Hepatocyte (in vitro differentiated cells): ENCODE measurements around the gene SRC. TPM values are rescaled to one million over a fixed set of nuclear protein-coding genes. Genes with fewer than 3 reads are reported as not detected.

Experiments
- DNase-seq: peaks from one replicate; pipeline ENCODE4 v3.0.0-alpha.2; 2016; ENCODE audit warnings: low spot score
- H2AFZ ChIP-seq: fragments of 200-600 bp; sonication (generic); 2 replicates; pipeline ENCODE4 v1.6.0; 2016; ENCODE audit warnings: antibody characterized with exemption, mild to moderate bottlenecking
- H3K27ac ChIP-seq: fragments of 200-600 bp; sonication (generic); 2 replicates; pipeline ENCODE4 v1.5.1; 2016; ENCODE audit warnings: mild to moderate bottlenecking
- H3K27me3 ChIP-seq: fragments of 200-600 bp; sonication (generic); 2 replicates; pipeline ENCODE4 v1.6.1; 2016
- H3K36me3 ChIP-seq: fragments of 200-600 bp; sonication (generic); replicated peaks from 2 replicates; pipeline ENCODE4 v1.5.1; 2016; ENCODE audit warnings: low read depth; ENCODE audit not compliant: insufficient read depth
- H3K4me1 ChIP-seq: fragments of 200-600 bp; sonication (generic); 2 replicates; pipeline ENCODE4 v1.5.1; 2016; ENCODE audit warnings: mild to moderate bottlenecking, moderate library complexity; ENCODE audit not compliant: insufficient read depth
- H3K4me2 ChIP-seq: fragments of 200-600 bp; sonication (generic); 2 replicates; pipeline ENCODE4 v1.6.0; 2016
- H3K4me3 ChIP-seq: fragments of 200-600 bp; sonication (generic); 2 replicates; pipeline ENCODE4 v1.5.1; 2016; ENCODE audit warnings: mild to moderate bottlenecking
- H3K79me2 ChIP-seq: fragments of 200-600 bp; sonication (generic); 2 replicates; pipeline ENCODE4 v1.6.0; 2017; ENCODE audit warnings: mild to moderate bottlenecking
- H3K9me2 ChIP-seq: fragments of 200-600 bp; sonication (generic); replicated peaks from 2 replicates; pipeline ENCODE4 v1.6.0; 2017; ENCODE audit warnings: mild to moderate bottlenecking; ENCODE audit not compliant: insufficient read depth
- H3K9me3 ChIP-seq: fragments of 200-600 bp; sonication (generic); 2 replicates; pipeline ENCODE4 v1.5.1; 2016; ENCODE audit warnings: low read depth, mild to moderate bottlenecking
- H4K20me1 ChIP-seq: fragments of 200-600 bp; sonication (generic); 2 replicates; pipeline ENCODE4 v1.6.0; 2016; ENCODE audit warnings: mild to moderate bottlenecking; ENCODE audit not compliant: insufficient read depth, poor library complexity, severe bottlenecking
- EZH2 ChIP-seq: fragments of 200-600 bp; sonication (generic); IDR thresholded peaks from 2 replicates; pipeline ENCODE4 v1.6.1; 2016; ENCODE audit warnings: antibody characterized with exemption, mild to moderate bottlenecking, borderline replicate concordance
- EZH2phosphoT487 ChIP-seq: fragments of 200-600 bp; sonication (generic); IDR thresholded peaks from one replicate; pipeline ENCODE4 v1.6.1; 2018; ENCODE audit warnings: antibody characterized with exemption, mild to moderate bottlenecking, low read depth, moderate library complexity; ENCODE audit not compliant: unreplicated experiment, severe bottlenecking
- WGBS: methylation state at CpG from one replicate; pipeline ENCODE4 v1.1.6; 2016; ENCODE audit warnings: low lambda C conversion rate; ENCODE audit errors: missing lambda C conversion rate; 5-methylcytosine and 5-hydroxymethylcytosine counted together
- polyA plus RNA-seq: library from polyadenylated mRNA; unstranded; fragments of >200 nt; fragmentation: Nextera tagmentation; extraction: Ambion mirVana; gene quantifications from 2 replicates; pipeline ENCODE4 v1.2.1, GENCODE V29; 2016
- total RNA-seq: library from RNA; depleted of rRNA; stranded (reverse); fragments of >200 nt; gene quantifications from 2 replicates; pipeline ENCODE4 v1.2.3, GENCODE V29; 2014
- TF ChIP-seq, protein P1 (sequence below): fragments of 200-600 bp; sonication (generic); IDR thresholded peaks from 2 replicates; pipeline ENCODE4 v1.5.1; 2016; ENCODE audit warnings: antibody characterized with exemption, mild to moderate bottlenecking; ENCODE audit not compliant: poor library complexity

Gene SRC
- total and polyA plus RNA-seq, 2 experiments from 2014 or later, result 55.1 to 69.8 TPM

DNA sequence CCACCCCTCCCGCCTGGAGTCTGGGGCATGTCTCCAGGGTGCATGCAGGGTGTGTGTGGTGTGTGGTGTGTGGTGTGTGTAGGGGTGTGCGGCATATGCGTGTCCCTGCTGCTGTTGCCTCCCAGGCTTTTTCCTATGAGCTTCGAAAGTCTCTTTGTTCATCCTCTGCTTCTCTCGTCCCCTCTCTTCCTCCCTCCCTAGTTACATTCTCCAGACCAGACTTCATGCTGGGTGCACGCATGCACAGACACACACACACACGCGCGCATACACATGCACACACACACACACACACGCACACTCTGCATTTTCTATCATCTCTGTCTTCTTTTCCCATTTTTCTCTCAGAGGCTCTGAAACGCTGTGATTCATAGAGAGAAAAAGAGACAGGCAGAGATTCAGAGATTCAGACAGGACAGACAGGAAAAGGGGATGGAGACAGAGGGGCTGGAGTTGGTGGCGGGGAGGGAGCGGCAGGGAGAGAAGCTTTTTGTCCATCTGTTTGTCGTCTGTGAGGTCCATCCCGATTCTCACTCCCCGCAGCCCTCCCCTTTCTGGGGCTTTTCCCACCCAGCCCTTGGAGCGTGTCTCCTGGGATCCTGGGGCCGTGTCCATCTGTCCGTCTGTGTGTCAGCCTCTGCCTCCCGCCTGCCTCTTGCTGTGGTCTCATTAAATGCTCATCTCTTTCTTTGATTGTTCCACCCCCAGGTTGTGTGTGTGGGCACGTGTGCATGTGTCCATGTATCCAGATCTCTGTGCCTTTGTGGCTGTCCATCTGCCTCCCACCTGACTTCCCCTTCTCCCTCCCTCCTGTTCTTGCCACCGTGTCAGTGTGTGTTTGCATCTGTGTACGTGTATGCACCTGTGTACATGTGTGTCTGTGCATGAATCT, 62.6 kb downstream of the SRC start:
- Histone ChIP-seq H2AFZ (no peak overlapping the region), H3K4me1 (peaks cover 27% of the 10 kb centered on the region), H3K9me2 (no peaks in the 10 kb centered on the region), H3K79me2 (no peaks in the 10 kb centered on the region), H3K36me3 (no peaks in the 10 kb centered on the region), H3K9me3 (no peaks in the 10 kb centered on the region), H3K4me3 (no peak overlapping the region), H4K20me1 (no peaks in the 10 kb centered on the region), H3K27me3 (peaks cover 5% of the 10 kb centered on the region), H3K4me2 (peak overlapping the region; percentile 36), H3K27ac (peak overlapping the region; percentile 65)
- 55% methylated on average over 21 of the region's 23 CpGs for WGBS
- TF ChIP-seq EZH2phosphoT487 (no peak), EZH2 (no peak)
- TF ChIP-seq, protein P1, sequence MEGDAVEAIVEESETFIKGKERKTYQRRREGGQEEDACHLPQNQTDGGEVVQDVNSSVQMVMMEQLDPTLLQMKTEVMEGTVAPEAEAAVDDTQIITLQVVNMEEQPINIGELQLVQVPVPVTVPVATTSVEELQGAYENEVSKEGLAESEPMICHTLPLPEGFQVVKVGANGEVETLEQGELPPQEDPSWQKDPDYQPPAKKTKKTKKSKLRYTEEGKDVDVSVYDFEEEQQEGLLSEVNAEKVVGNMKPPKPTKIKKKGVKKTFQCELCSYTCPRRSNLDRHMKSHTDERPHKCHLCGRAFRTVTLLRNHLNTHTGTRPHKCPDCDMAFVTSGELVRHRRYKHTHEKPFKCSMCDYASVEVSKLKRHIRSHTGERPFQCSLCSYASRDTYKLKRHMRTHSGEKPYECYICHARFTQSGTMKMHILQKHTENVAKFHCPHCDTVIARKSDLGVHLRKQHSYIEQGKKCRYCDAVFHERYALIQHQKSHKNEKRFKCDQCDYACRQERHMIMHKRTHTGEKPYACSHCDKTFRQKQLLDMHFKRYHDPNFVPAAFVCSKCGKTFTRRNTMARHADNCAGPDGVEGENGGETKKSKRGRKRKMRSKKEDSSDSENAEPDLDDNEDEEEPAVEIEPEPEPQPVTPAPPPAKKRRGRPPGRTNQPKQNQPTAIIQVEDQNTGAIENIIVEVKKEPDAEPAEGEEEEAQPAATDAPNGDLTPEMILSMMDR, result no peak
- no peak for DNase-seq

DNA sequence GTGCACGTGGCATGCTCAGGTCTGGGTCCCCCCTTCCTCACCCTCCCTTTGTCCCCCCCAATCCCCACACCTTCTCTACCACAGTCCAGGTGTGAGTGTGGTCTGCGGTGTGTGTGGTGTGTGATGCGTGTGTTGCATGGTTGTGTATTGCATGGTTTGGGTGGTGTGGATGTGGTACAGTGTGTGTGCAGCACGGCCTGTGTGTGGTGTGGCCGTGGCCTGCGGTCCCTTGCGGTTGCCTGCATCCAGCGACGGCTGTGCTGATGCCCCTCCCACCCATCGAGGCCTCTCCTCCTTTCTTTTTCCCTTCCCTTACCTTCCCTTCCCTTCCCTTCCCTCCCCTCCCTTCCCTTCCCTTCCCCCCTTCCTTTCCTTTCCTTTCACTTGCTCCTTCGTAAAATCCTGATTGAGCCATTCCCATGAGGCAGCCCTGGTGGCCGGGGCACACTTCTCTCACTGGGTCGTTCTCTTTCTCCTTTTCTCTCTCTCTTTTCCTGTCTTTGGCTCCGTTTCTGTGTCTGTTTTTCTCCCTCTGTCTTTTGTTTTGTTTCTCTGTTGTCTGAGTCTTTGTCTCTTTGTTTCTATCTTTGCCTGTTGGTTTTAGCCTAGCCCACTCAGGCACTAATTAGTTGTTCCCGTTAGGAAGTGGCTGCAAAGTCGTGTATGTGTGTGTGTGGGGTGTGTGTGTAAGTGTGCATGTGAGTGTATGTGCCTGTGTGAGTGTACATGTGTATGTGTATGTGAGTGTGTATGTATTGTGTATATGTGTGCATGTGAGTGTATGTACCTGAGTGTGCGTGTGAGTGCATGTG, 65.7 kb downstream of the SRC start:
- Histone ChIP-seq H3K9me2 (no peaks in the 10 kb centered on the region), H3K27ac (peak overlapping the region; percentile 87), H3K4me3 (no peak overlapping the region), H4K20me1 (no peaks in the 10 kb centered on the region), H3K79me2 (no peaks in the 10 kb centered on the region), H3K4me1 (peaks cover 32% of the 10 kb centered on the region), H3K4me2 (peak overlapping the region; percentile 72), H3K9me3 (no peaks in the 10 kb centered on the region), H3K27me3 (peaks cover 22% of the 10 kb centered on the region), H2AFZ (no peak overlapping the region), H3K36me3 (no peaks in the 10 kb centered on the region)
- WGBS, result 53% methylated on average over 11 of the region's 17 CpGs
- no peak for TF ChIP-seq EZH2
- TF ChIP-seq EZH2phosphoT487, result no peak
- TF ChIP-seq, protein P1, result no peak
- DNase-seq, result no peak

DNA sequence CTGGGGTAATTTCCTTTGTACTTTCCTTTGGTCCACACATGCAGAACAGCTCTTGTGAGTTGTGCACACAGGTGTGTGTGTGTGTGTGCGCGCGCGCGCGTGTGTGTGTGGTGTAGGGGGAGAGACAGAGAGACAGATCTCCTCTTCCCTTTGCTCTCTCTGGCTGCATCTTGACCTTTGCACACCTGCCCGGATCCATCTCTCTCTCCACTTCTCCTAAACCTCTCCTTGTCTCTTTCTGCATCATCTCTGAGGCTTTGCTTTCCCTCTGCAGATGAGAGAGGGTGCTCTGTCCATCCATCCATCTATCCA, 67.0 kb downstream of the SRC start:
- Histone ChIP-seq H3K79me2 (no peaks in the 10 kb centered on the region), H3K4me2 (peak overlapping the region; percentile 72), H3K36me3 (no peaks in the 10 kb centered on the region), H4K20me1 (no peaks in the 10 kb centered on the region), H3K27ac (peak overlapping the region; percentile 87), H2AFZ (no peak overlapping the region), H3K27me3 (peaks cover 22% of the 10 kb centered on the region), H3K4me3 (no peak overlapping the region), H3K9me3 (no peaks in the 10 kb centered on the region), H3K4me1 (peaks cover 26% of the 10 kb centered on the region), H3K9me2 (no peaks in the 10 kb centered on the region)
- no peak for DNase-seq
- TF ChIP-seq, protein P1, result no peak
- TF ChIP-seq EZH2phosphoT487, result no peak
- no peak for TF ChIP-seq EZH2
- 91% methylated on average over 7 of the region's 7 CpGs for WGBS
